Spleen (tissue), 11 donors: ENCODE measurements around the gene WNT11. TPM values are rescaled to one million over a fixed set of nuclear protein-coding genes. Genes with fewer than 3 reads are reported as not detected.
A peak's percentile ranks its signal among the peaks of the same experiment; 100 is the strongest.

Source experiments
- DNase-seq: peaks from one replicate; pipeline ENCODE4 v3.0.0-alpha.2; 2020
- H3K27ac ChIP-seq, 8 donors: fragments of 200-600 bp; sonication (generic) in 7 of 8; 1 replicate in 4 of 8; 2 replicates in 4 of 8; pipeline versions ENCODE4 v1.5.0 to v1.8.0; 2016 to 2021; ENCODE audit warnings: inconsistent platforms in 4 of 8, mild to moderate bottlenecking in 4 of 8, moderate library complexity in 1 of 8
- H3K27me3 ChIP-seq, 7 donors: fragments of 200-600 bp; sonication (generic) in 6 of 7; replicated peaks in 1 of 7; 1 replicate in 4 of 7; 2 replicates in 3 of 7; pipeline versions ENCODE4 v1.5.0 to v1.8.0; 2016 to 2021; ENCODE audit warnings: inconsistent platforms in 3 of 7, mild to moderate bottlenecking in 1 of 7
- H3K36me3 ChIP-seq, 6 donors: fragments of 200-600 bp; sonication (generic) in 5 of 6; 1 replicate in 4 of 6; 2 replicates in 2 of 6; pipeline versions ENCODE4 v1.5.0 to v1.8.0; 2016 to 2021; ENCODE audit warnings: inconsistent platforms in 2 of 6
- H3K4me1 ChIP-seq, 6 donors: fragments of 200-600 bp; sonication (generic) in 5 of 6; 1 replicate in 3 of 6; 2 replicates in 3 of 6; pipeline versions ENCODE4 v1.5.0 to v1.8.0; 2016 to 2021; ENCODE audit warnings: inconsistent platforms in 3 of 6
- H3K4me3 ChIP-seq, 8 donors: fragments of 200-600 bp; sonication (generic) in 7 of 8; 1 replicate in 4 of 8; 2 replicates in 4 of 8; pipeline versions ENCODE4 v1.5.0 to v1.8.0; 2016 to 2021; ENCODE audit warnings: inconsistent platforms in 4 of 8, mild to moderate bottlenecking in 4 of 8, moderate library complexity in 2 of 8
- H3K9me3 ChIP-seq, 8 donors: fragments of 200-600 bp; sonication (generic) in 7 of 8; 1 replicate in 4 of 8; 2 replicates in 4 of 8; pipeline versions ENCODE4 v1.5.0 to v1.8.0; 2016 to 2021; ENCODE audit warnings: inconsistent platforms in 4 of 8
- CTCF ChIP-seq, 11 experiments: fragments of 200-600 bp in 7 of 11; fragments of 450-650 bp in 4 of 11; sonication (generic) in 4 of 11; IDR thresholded peaks in 8 of 11; conservative IDR thresholded peaks in 3 of 11; 1 replicate in 7 of 11; 2 replicates in 4 of 11; pipeline versions ENCODE4 v1.4.0 to v1.8.0; 2016 to 2021; ENCODE audit warnings: antibody characterized with exemption in 11 of 11, inconsistent platforms in 4 of 11, mild to moderate bottlenecking in 1 of 11
- POLR2A ChIP-seq, 3 donors: fragments of 450-650 bp; IDR thresholded peaks; one replicate each; pipeline ENCODE4 v1.5.1; 2017; ENCODE audit warnings: antibody characterized with exemption in 3 of 3, mild to moderate bottlenecking in 1 of 3
- POLR2AphosphoS5 ChIP-seq, 3 donors: sonication (generic); formaldehyde crosslinking; IDR thresholded peaks; one replicate each; pipeline ENCODE4 v1.5.1; 2017; ENCODE audit warnings: antibody characterized with exemption in 3 of 3
- WGBS, 5 donors: extraction: QIAGEN DNeasy Blood & Tissue Kit in 3 of 5; methylation state at CpG; one replicate each; pipeline versions ENCODE4 v1.1.5 to v1.1.7; 2013 to 2018; 5-methylcytosine and 5-hydroxymethylcytosine counted together
- intact Hi-C: fragments of 100-400 bp; cut with DNase I; formaldehyde crosslinking; loops from one replicate; pipeline ENCODE4 v1.15.0; 2023; ENCODE audit warnings: low total_unique reads
- polyA plus RNA-seq, 3 donors: library from polyadenylated mRNA; stranded (reverse); fragments of 200-250 nt; gene quantifications; one replicate each; pipeline ENCODE4 v1.2.1, GENCODE V29; 2013
- total RNA-seq, 7 donors: library from RNA; depleted of rRNA in 3 of 7; stranded (reverse); fragments of >200 nt in 3 of 7; fragmentation: NEBNext Ultra II Directional in 4 of 7; extraction: Animal tissue kit (Norgen Biotek cat#: 25700) in 4 of 7; gene quantifications; one replicate each; pipeline versions ENCODE4 v1.1.0 to v1.2.1, GENCODE V29; 2016 to 2021
- donor health status: healthy with polysubstance abuse.
- donor health status: DM: no; HTN: no; CAD: no; lungs with moderate emphysema.
- donor health status: DM: no; HTN: no; CAD: no.
- donor health status: Bipolar disorder and iron deficiency.
- donor health status: healthy.
- donor health status: DM: no; HTN: no; CAD: no.
- donor health status: DM: yes; HTN: yes; CAD: no.

Gene WNT11
- total and polyA plus RNA-seq, 10 donors: 0.09 to 4.2 (median 1.6) TPM

GRCh38 chr11:76150141-76150540 lies 56.2 kb downstream of the WNT11 start:
- Histone ChIP-seq H3K4me3 (no peak overlapping the region), H3K9me3 (no peaks in the 10 kb centered on the region)
- no peak for TF ChIP-seq CTCF (IDR thresholded peaks at IDR 0.05 in 8 of 11, conservative IDR thresholded peaks at IDR 0.05 in 3 of 11)
- TF ChIP-seq POLR2AphosphoS5 (IDR thresholded peaks at IDR 0.05): no peak
- no peak for TF ChIP-seq POLR2A (IDR thresholded peaks at IDR 0.05)

GRCh38 chr11:76149713-76150112 lies 56.6 kb downstream of the WNT11 start:
- no peak overlapping the region for H3K27ac ChIP-seq
- peaks cover 8 to 27% (median 21%) of the 10 kb centered on the region in 6 donors for H3K4me1 ChIP-seq
- no peaks in the 10 kb centered on the region for H3K9me3 ChIP-seq
- DNase-seq: no peak
- WGBS, 5 donors: 87 to 97% (median 88%) methylated on average over 6 of the region's 6 CpGs
- no peaks in the 10 kb centered on the region for H3K36me3 ChIP-seq
- H3K4me3 ChIP-seq: no peak overlapping the region
- no peaks in the 10 kb centered on the region for H3K27me3 ChIP-seq
- TF ChIP-seq POLR2AphosphoS5 (IDR thresholded peaks at IDR 0.05) (no peak), POLR2A (IDR thresholded peaks at IDR 0.05) (no peak), CTCF (IDR thresholded peaks at IDR 0.05 in 8 of 11, conservative IDR thresholded peaks at IDR 0.05 in 3 of 11) (no peak)
- intact Hi-C loops: loop anchor here (5.0 to 10.0 kb wide), 2 partner anchors 252 to 345 kb away; no protein-coding TSS in a partner anchor

More at GRCh38 chr11:76150141-76150540, 56.2 kb downstream of the WNT11 start:
- Histone ChIP-seq H3K36me3 (no peaks in the 10 kb centered on the region), H3K27me3 (no peaks in the 10 kb centered on the region), H3K27ac (no peak overlapping the region), H3K4me1 (peaks cover 8 to 27% (median 21%) of the 10 kb centered on the region in 6 donors)
- WGBS, 5 donors: 87 to 99% (median 92%) methylated on average over 4 of the region's 4 CpGs
- intact Hi-C loops: loop anchor here (5.0 to 10.0 kb wide), 2 partner anchors 253 to 345 kb away; no protein-coding TSS in a partner anchor
- peak; percentile 68 for DNase-seq

GRCh38 chr11:76148941-76149613 lies 57.2 kb downstream of the WNT11 start:
- H3K9me3 ChIP-seq: no peaks in the 10 kb centered on the region
- H3K27me3 ChIP-seq: no peaks in the 10 kb centered on the region
- H3K4me3 ChIP-seq: no peak overlapping the region
- intact Hi-C loops: no loop called here
- no peak overlapping the region for H3K27ac ChIP-seq
- 80 to 92% (median 85%) methylated on average over 16 to 17 of the region's 17 CpGs for WGBS, 5 donors
- DNase-seq: no peak
- H3K4me1 ChIP-seq: peaks cover 8 to 26% (median 21%) of the 10 kb centered on the region in 6 donors
- no peak for TF ChIP-seq CTCF (IDR thresholded peaks at IDR 0.05 in 8 of 11, conservative IDR thresholded peaks at IDR 0.05 in 3 of 11)
- TF ChIP-seq POLR2A (IDR thresholded peaks at IDR 0.05): no peak
- no peak for TF ChIP-seq POLR2AphosphoS5 (IDR thresholded peaks at IDR 0.05)
- peaks cover 0 to 4% (median 0%) of the 10 kb centered on the region in 6 donors for H3K36me3 ChIP-seq

GRCh38 chr11:76148231-76148630 lies 58.1 kb downstream of the WNT11 start:
- no peak overlapping the region for H3K4me3 ChIP-seq
- 82 to 95% (median 90%) methylated on average over 6 of the region's 6 CpGs for WGBS, 5 donors
- no peak overlapping the region for H3K27ac ChIP-seq
- peaks cover 8 to 18% (median 15%) of the 10 kb centered on the region in 6 donors for H3K4me1 ChIP-seq
- no peak for DNase-seq
- intact Hi-C loops: no loop called here
- TF ChIP-seq POLR2AphosphoS5 (IDR thresholded peaks at IDR 0.05): no peak
- no peak for TF ChIP-seq CTCF (IDR thresholded peaks at IDR 0.05 in 8 of 11, conservative IDR thresholded peaks at IDR 0.05 in 3 of 11)
- no peak for TF ChIP-seq POLR2A (IDR thresholded peaks at IDR 0.05)
- no peaks in the 10 kb centered on the region for H3K27me3 ChIP-seq
- no peaks in the 10 kb centered on the region for H3K9me3 ChIP-seq
- peaks cover 0 to 12% (median 0%) of the 10 kb centered on the region in 6 donors for H3K36me3 ChIP-seq
